Activated T-helper 17 cell treated with anti-CD3 and anti-CD28 coated beads, Interleukin-2, amount 50 U/mL, for 72 hours (primary cell): ENCODE results near the gene SPANXC. TPM values are rescaled to one million over a fixed set of nuclear protein-coding genes. Genes with fewer than 3 reads are reported as not detected.
"Not testable (repeated sequence)": the region's sequence is repeated elsewhere in the genome, so short reads cannot be mapped to it uniquely, and the experiment has no call there.

Experiments
- ATAC-seq: fragments of 150-1000 bp; cut with Tn5 transposase; replicated peaks from 2 replicates; pipeline ENCODE4 v1.10.0; 2021; ENCODE audit warnings: mild to moderate bottlenecking, moderate library complexity
- H3K27ac Mint-ChIP-seq: one replicate; pipeline ENCODE4 v1.8.0; 2022; ENCODE audit warnings: mixed read lengths
- H3K27me3 Mint-ChIP-seq: one replicate; pipeline ENCODE4 v1.8.0; 2022; ENCODE audit warnings: mixed read lengths
- H3K36me3 Mint-ChIP-seq: one replicate; pipeline ENCODE4 v1.8.0; 2022; ENCODE audit warnings: low read depth, mild to moderate bottlenecking, mixed read lengths
- H3K4me1 Mint-ChIP-seq: one replicate; pipeline ENCODE4 v1.8.0; 2022; ENCODE audit warnings: mixed read lengths
- H3K4me3 Mint-ChIP-seq: one replicate; pipeline ENCODE4 v1.8.0; 2022; ENCODE audit warnings: mild to moderate bottlenecking, mixed read lengths
- H3K9me3 Mint-ChIP-seq: one replicate; pipeline ENCODE4 v1.8.0; 2022; ENCODE audit warnings: mixed read lengths
- total RNA-seq, 2 donors: library from RNA; stranded (reverse); gene quantifications; one replicate each; pipeline ENCODE4 v1.2.3, GENCODE V29; 2022

SPANXC gene
- total RNA-seq: not detected

DNA sequence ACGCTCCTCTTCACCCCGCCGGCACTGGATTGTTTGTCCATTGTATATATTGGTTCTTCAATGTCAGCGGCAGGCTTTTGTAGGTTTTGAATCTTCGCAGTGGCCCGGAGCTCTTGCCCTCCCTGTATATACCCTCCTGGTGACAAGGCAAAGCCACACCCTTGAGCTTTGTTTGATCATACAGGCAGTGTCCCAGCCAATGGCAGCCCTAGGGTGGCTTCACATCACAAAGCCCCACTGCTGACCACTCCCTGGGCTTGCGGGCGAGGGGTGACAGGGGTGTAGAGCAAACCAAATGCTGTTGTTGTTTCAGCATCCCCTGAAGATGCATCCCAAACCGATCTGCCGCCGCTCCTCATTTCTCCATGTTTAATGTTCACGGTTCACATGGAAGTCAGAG lies at the start of gene SPANXC:
Gene SPANXC, minus strand, starts transcription at position 101 of the 400 bp plus-strand sequence. Its CDS starts 60 bp downstream, at position 41.
- H3K27me3 Mint-ChIP-seq, H3K27ac Mint-ChIP-seq, H3K4me1 Mint-ChIP-seq, ATAC-seq, H3K36me3 Mint-ChIP-seq, H3K9me3 Mint-ChIP-seq, H3K4me3 Mint-ChIP-seq: not testable (repeated sequence)

GRCh38 chrX:141279476-141279875 lies 37.2 kb upstream of the SPANXC start:
- Mint-ChIP-seq H3K36me3 (no peaks in the 10 kb centered on the region), H3K4me1 (no peaks in the 10 kb centered on the region), H3K27ac (no peak overlapping the region), H3K9me3 (no peaks in the 10 kb centered on the region), H3K27me3 (no peaks in the 10 kb centered on the region), H3K4me3 (no peak overlapping the region)
- no peak for ATAC-seq

GRCh38 chrX:141278306-141278705 lies 36.0 kb upstream of the SPANXC start:
- no peaks in the 10 kb centered on the region for H3K4me1 Mint-ChIP-seq
- H3K36me3 Mint-ChIP-seq: no peaks in the 10 kb centered on the region
- H3K9me3 Mint-ChIP-seq: no peaks in the 10 kb centered on the region

DNA sequence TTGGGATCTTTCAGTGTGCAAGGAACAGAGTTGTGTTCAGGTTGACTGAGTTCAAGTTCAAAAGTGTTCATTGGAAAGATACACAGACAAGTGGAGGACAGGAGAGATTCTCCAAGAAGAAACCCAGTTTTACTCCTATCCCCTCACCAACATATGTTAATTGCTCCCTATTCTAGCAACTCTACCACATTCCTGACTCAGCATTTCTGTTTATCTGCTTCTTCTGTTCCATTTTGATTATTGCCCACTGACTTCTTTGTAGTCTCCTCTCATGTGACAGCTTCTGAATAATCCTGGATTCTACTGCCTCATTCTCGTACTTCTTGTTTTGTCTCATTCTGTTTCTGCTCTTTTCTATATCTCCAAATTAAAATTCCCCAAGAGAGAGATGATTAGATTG lies 15.8 kb upstream of the SPANXC start:
- Mint-ChIP-seq H3K4me1 (no peaks in the 10 kb centered on the region), H3K36me3 (no peaks in the 10 kb centered on the region), H3K4me3 (no peak overlapping the region), H3K27me3 (no peaks in the 10 kb centered on the region), H3K27ac (no peak overlapping the region), H3K9me3 (peaks cover 5% of the 10 kb centered on the region)
- no peak for ATAC-seq

More at GRCh38 chrX:141278306-141278705, 36.0 kb upstream of the SPANXC start:
- no peaks in the 10 kb centered on the region for H3K27me3 Mint-ChIP-seq
- no peak overlapping the region for H3K27ac Mint-ChIP-seq
- no peak overlapping the region for H3K4me3 Mint-ChIP-seq
- ATAC-seq: no peak

GRCh38 chrX:141221611-141222010 lies 20.7 kb downstream of the SPANXC start:
- Mint-ChIP-seq H3K9me3 (no peaks in the 10 kb centered on the region), H3K4me3 (no peak overlapping the region), H3K27me3 (no peaks in the 10 kb centered on the region), H3K27ac (no peak overlapping the region), H3K4me1 (no peaks in the 10 kb centered on the region), H3K36me3 (no peaks in the 10 kb centered on the region)
- ATAC-seq: no peak

GRCh38 chrX:141220342-141221008 lies 21.8 kb downstream of the SPANXC start:
- Mint-ChIP-seq H3K9me3 (no peaks in the 10 kb centered on the region), H3K27ac (no peak overlapping the region), H3K4me1 (no peaks in the 10 kb centered on the region), H3K36me3 (no peaks in the 10 kb centered on the region), H3K27me3 (no peaks in the 10 kb centered on the region), H3K4me3 (no peak overlapping the region)
- ATAC-seq: no peak

DNA sequence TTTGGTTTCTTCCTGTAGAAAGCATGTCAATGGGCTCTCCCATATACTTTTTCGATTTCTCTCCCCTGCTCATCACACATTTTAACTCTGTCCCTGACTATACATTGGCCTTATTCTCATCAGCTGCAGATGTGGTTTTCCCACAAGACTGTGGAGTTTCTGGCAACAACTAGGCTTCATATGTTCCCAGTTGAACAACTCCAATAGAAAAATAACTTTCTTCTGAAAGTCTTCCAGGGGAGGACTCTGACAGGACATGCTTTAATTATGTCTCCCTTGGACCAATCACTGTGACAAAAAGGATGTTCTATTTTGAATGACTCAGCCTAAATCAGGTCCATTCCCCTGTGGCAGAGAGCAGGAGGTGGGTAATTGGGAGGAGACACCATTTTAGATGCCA lies 28.1 kb downstream of the SPANXC start:
- no peaks in the 10 kb centered on the region for H3K36me3 Mint-ChIP-seq
- H3K27ac Mint-ChIP-seq: no peak overlapping the region
- H3K27me3 Mint-ChIP-seq: no peaks in the 10 kb centered on the region
- ATAC-seq: no peak
- H3K9me3 Mint-ChIP-seq: no peaks in the 10 kb centered on the region
- no peaks in the 10 kb centered on the region for H3K4me1 Mint-ChIP-seq
- no peak overlapping the region for H3K4me3 Mint-ChIP-seq

DNA sequence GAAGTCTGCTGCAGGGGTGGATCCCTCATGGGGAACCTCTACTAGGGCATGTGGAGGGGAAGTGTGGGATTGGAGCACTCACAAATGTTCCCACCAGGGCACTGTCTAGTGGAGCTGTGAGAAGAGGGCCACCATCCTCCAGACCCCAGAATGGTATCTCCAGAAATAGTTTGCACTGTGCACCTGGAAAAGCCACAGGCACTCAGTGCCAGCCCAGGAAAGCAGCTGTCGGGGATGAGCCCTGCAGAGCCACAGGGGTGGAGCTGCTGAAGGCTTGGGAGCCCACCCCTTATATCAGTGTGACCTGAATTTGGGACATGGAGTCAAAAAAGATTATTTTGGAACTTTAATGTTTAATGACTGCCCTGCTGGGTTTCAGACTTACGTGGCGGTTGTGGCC lies 40.4 kb downstream of the SPANXC start:
- Mint-ChIP-seq H3K36me3 (no peaks in the 10 kb centered on the region), H3K4me1 (no peaks in the 10 kb centered on the region), H3K4me3 (no peak overlapping the region), H3K27me3 (no peaks in the 10 kb centered on the region), H3K9me3 (no peaks in the 10 kb centered on the region), H3K27ac (no peak overlapping the region)
- no peak for ATAC-seq

Other genes with a start within 250 kb of the SPANXC start
- not detected for gene SPANXB1, start 239.9 kb downstream of the SPANXC start, total RNA-seq
- gene LDOC1, start 65.4 kb downstream of the SPANXC start, total RNA-seq: 10 to 100 TPM; 10.8 to 12.5 TPM